ENCODE results near the gene SCP2D1. TPM values are rescaled to one million over a fixed set of nuclear protein-coding genes. Genes with fewer than 3 reads are reported as not detected.

Gene SCP2D1
- polyA plus RNA-seq, 1 donor from 2014 or later = not detected

DNA sequence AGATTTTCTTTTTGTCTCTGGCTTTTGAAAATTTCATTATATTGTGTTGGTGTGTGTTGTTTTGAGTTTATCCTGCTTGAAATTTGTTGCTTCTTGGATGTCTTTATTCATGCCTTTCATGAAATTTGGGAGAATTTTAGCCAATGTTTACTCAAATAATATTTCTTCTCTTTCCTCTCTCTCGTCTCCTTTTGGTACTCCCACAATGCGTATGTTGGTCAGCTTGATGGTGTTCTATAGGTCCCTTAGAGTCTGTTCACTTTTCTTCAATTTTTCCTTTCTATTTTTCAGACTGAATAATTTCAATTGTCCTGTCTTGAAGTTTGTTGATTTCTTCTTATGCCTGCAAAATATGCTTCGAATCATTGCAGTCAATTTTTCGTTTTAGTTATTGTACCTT lies 39.6 kb downstream of the SCP2D1 start:
- Histone ChIP-seq H3K36me3 (ENCODE audit: insufficient read depth, low read length) (no peaks in the 10 kb centered on the region), H3K9me2 (ENCODE audit: insufficient read depth, low read length) (no peaks in the 10 kb centered on the region), H3K9ac (ENCODE audit: low read length) (no peak overlapping the region), H3K27me3 (ENCODE audit: insufficient read depth, low read depth, low read length) (no peaks in the 10 kb centered on the region), H3K9me3 (ENCODE audit: low read length) (no peaks in the 10 kb centered on the region), H3K4me2 (ENCODE audit: low read length) (no peak overlapping the region), H3K27ac (ENCODE audit: low read length) (no peak overlapping the region), H3K4me3 (ENCODE audit: low read length) (no peak overlapping the region), H4K20me1 (ENCODE audit: insufficient read depth) (no peaks in the 10 kb centered on the region), H2AFZ (ENCODE audit: low read depth, low read length) (no peak overlapping the region), H3F3A (ENCODE audit: insufficient read depth, low read length, poor library complexity, severe bottlenecking) (no peaks in the 10 kb centered on the region), H3K79me2 (replicated peaks; ENCODE audit: insufficient read depth, low read length) (no peaks in the 10 kb centered on the region)
- no peak for TF ChIP-seq TAF1 (IDR thresholded peaks at IDR 0.05; ENCODE audit: low read depth)
- TF ChIP-seq EZH2 (IDR thresholded peaks at IDR 0.05; ENCODE audit: borderline replicate concordance, insufficient read depth, low read length, poor library complexity, severe bottlenecking) = no peak
- no peak for TF ChIP-seq MXI1 (conservative IDR thresholded peaks at IDR 0.05; ENCODE audit: poor library complexity, severe bottlenecking)
- TF ChIP-seq SMC3 (conservative IDR thresholded peaks at IDR 0.05; ENCODE audit: poor library complexity) = no peak
- TF ChIP-seq EP300 (conservative IDR thresholded peaks at IDR 0.05; ENCODE audit: poor library complexity, severe bottlenecking) = no peak
- TF ChIP-seq POLR2AphosphoS5 (IDR thresholded peaks at IDR 0.05) = no peak
- no peak for TF ChIP-seq RAD21 (conservative IDR thresholded peaks at IDR 0.05)
- TF ChIP-seq, protein P1, sequence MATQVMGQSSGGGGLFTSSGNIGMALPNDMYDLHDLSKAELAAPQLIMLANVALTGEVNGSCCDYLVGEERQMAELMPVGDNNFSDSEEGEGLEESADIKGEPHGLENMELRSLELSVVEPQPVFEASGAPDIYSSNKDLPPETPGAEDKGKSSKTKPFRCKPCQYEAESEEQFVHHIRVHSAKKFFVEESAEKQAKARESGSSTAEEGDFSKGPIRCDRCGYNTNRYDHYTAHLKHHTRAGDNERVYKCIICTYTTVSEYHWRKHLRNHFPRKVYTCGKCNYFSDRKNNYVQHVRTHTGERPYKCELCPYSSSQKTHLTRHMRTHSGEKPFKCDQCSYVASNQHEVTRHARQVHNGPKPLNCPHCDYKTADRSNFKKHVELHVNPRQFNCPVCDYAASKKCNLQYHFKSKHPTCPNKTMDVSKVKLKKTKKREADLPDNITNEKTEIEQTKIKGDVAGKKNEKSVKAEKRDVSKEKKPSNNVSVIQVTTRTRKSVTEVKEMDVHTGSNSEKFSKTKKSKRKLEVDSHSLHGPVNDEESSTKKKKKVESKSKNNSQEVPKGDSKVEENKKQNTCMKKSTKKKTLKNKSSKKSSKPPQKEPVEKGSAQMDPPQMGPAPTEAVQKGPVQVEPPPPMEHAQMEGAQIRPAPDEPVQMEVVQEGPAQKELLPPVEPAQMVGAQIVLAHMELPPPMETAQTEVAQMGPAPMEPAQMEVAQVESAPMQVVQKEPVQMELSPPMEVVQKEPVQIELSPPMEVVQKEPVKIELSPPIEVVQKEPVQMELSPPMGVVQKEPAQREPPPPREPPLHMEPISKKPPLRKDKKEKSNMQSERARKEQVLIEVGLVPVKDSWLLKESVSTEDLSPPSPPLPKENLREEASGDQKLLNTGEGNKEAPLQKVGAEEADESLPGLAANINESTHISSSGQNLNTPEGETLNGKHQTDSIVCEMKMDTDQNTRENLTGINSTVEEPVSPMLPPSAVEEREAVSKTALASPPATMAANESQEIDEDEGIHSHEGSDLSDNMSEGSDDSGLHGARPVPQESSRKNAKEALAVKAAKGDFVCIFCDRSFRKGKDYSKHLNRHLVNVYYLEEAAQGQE (IDR thresholded peaks at IDR 0.05; ENCODE audit: borderline replicate concordance) = no peak
- TF ChIP-seq, protein P2, sequence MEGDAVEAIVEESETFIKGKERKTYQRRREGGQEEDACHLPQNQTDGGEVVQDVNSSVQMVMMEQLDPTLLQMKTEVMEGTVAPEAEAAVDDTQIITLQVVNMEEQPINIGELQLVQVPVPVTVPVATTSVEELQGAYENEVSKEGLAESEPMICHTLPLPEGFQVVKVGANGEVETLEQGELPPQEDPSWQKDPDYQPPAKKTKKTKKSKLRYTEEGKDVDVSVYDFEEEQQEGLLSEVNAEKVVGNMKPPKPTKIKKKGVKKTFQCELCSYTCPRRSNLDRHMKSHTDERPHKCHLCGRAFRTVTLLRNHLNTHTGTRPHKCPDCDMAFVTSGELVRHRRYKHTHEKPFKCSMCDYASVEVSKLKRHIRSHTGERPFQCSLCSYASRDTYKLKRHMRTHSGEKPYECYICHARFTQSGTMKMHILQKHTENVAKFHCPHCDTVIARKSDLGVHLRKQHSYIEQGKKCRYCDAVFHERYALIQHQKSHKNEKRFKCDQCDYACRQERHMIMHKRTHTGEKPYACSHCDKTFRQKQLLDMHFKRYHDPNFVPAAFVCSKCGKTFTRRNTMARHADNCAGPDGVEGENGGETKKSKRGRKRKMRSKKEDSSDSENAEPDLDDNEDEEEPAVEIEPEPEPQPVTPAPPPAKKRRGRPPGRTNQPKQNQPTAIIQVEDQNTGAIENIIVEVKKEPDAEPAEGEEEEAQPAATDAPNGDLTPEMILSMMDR (IDR thresholded peaks at IDR 0.05; ENCODE audit: poor library complexity, severe bottlenecking) = no peak

DNA sequence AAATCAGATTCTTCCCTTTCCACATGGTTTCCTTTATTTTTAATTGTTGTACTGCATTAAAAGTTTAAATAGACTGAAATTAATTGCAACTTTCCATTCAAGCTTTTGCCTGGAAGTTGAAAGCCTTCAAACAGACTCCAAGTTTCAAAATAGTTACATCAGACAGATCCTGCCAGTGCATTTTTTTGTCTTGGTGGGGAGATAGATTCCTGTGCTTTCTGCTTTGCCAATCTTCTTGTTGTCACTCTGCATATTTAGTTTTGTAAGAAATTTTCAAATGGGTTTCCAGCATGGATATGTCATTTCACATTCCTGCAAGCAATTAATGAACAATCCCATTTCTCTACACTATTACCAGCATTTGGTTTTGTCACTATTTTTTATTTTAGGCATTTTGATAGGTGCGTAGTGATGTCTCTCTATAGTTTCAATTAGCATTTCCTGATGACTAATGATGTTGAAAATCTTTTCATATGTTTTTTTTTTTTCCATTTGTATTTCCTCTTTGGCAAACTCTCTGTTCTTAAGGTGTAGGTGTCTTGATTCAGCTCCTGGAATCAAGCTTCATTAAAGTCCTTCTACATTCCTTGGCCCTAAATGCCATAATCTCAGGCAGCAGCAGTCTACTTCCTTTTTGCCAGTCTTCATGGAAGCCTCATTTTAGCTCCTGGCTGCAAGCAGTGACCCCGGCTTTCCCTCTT lies 40.5 kb downstream of the SCP2D1 start:
- H3K9me3 ChIP-seq (ENCODE audit: low read length) = no peaks in the 10 kb centered on the region
- TF ChIP-seq POLR2AphosphoS5 (IDR thresholded peaks at IDR 0.05) (no peak), SMC3 (conservative IDR thresholded peaks at IDR 0.05; ENCODE audit: poor library complexity) (no peak)
- no peak overlapping the region for H3K4me3 ChIP-seq (ENCODE audit: low read length)
- no peaks in the 10 kb centered on the region for H4K20me1 ChIP-seq (ENCODE audit: insufficient read depth)
- no peak overlapping the region for H3K9ac ChIP-seq (ENCODE audit: low read length)
- no peak overlapping the region for H2AFZ ChIP-seq (ENCODE audit: low read depth, low read length)
- no peak overlapping the region for H3K27ac ChIP-seq (ENCODE audit: low read length)
- H3K4me2 ChIP-seq (ENCODE audit: low read length) = no peak overlapping the region
- H3K27me3 ChIP-seq (ENCODE audit: insufficient read depth, low read depth, low read length) = no peaks in the 10 kb centered on the region
- no peaks in the 10 kb centered on the region for H3K9me2 ChIP-seq (ENCODE audit: insufficient read depth, low read length)
- H3F3A ChIP-seq (ENCODE audit: insufficient read depth, low read length, poor library complexity, severe bottlenecking) = no peaks in the 10 kb centered on the region
- no peaks in the 10 kb centered on the region for H3K79me2 ChIP-seq (replicated peaks; ENCODE audit: insufficient read depth, low read length)
- H3K36me3 ChIP-seq (ENCODE audit: insufficient read depth, low read length) = no peaks in the 10 kb centered on the region

Data from neural cell (in vitro differentiated cells).